HG03095 (cell line): ENCODE measurements around the gene DAB1.

Experiments
- ATAC-seq: cut with Tn5 transposase; IDR thresholded peaks from one replicate; pipeline ENCODE4 v1.9.1; 2021; ENCODE audit warnings: moderate library complexity; ENCODE audit not compliant: unreplicated experiment

The DAB1 gene

DNA sequence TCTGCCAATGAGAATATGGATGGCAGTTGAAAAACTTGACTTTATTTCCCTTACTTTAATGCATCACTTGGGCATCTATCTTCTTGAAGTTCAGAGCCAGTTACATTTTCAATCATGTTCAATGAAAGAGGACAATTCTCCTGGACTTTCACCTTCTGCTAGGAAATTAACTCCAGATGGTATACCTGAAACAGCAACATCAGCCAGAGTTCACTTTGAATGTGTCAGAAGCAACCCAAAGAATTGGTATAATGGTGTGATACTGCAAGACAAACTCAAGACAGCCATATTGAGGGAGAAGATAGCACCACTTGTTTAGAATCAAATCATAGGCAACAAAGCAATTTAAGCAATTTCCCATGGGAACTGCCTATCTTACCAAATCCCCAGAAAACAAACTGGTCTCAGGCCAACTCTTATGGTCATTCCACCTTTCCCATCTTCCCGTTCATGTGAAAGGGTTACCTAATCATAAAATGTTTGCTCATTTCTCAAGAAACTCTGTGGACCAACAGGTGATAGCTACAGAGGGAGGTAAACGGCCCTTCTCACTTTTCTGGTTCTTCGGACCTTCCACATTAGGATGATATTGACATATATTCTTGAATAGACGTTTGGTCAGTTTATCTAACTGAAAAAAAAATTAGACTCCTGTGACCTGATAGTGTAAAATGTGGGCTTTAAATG lies 428.3 kb downstream of the DAB1 start:
- ATAC-seq, result no peak

DNA sequence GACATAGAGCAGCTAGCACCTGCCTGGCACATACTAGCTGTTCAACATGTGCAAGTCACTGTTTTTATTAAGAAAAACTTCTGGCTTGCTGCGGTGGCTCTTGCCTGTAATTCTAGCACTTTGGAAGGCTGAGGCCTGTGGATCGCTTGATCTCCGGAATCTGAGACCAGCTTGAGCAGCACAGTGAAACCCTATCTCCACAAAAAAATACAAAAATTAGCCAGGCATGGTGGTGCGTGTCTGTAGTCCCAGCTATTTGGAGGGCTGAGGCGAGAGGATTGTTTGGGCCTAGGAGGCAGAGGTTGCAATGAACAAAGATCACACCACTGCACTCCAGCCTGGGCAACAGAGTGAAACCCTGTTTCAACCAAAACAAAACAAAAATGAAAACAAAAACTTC lies 430.4 kb downstream of the DAB1 start:
- no peak for ATAC-seq

DNA sequence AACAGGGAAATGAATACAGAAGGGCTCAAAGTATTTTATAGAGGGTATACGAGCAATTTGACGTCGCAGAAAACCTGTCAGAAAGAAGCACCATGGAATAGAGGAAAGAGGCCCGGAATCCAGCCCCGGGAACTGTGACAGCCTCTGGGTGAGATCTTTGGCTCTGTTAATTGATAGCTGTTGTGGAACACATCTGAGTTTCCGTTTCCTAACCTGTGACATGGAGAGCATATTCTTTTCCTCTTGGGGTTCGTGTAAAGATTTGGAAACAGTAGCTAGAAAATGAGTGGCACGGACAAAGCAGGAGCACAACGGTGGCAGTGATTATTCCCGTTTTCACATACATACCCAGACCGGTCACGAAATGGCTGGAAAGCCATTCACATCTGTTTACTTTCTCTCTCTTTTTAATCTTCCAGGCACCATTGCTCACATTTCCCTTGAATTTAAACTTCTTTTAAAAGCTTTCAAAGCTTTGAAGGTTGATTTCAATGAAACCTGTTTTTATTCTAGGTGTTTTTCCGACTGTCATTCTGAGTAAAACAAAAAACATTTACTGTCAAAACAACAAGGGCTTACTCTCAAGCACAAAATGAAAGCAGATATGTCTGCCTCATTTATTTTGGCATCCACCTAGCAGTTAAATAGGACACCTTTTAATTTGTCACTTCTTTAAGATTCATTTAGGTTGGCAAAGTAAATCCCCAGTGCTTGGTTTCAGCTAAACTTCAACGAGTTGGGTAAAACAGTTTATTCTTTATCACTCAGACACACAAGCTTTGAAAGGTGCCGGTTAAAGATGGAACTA lies 431.3 kb downstream of the DAB1 start:
- no peak for ATAC-seq

DNA sequence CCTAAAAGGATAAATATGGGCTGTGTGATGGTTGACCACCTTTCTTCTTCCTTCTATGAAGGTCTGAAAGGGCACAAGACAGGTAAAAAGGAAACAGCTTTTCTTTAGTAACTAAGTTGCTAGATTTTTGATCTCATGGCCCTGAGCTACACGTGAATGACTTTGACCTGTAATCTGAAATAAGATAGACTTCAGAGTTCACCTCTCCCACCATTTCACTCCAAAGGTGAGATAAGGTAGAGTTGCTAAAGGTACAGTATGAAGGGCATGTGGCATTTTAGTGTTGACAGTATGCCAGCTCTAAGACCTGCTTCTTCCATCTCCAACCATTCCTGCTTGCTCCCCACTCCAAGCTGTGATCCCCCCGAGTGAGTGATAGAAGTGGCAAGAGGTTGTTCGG lies 432.3 kb downstream of the DAB1 start:
- no peak for ATAC-seq

DNA sequence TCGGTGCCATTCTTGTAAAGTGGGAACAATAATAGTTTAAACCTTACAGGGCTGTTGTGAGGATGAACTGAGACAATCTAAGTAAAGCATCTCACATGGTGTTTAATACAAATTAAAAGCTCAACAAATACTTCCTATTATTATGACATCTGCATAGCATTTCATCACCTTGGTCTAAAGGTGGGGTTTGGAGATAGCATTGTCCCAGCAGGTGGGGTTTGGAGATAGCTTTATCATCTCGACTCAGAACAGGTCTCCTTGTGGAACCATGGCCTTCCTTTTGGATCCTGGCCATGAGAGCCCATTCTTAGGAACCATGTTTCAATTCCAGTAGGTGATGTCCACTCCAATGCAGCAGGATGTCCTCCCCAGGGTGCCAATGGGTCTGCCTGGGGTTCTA lies 437.5 kb downstream of the DAB1 start:
- ATAC-seq, result no peak

DNA sequence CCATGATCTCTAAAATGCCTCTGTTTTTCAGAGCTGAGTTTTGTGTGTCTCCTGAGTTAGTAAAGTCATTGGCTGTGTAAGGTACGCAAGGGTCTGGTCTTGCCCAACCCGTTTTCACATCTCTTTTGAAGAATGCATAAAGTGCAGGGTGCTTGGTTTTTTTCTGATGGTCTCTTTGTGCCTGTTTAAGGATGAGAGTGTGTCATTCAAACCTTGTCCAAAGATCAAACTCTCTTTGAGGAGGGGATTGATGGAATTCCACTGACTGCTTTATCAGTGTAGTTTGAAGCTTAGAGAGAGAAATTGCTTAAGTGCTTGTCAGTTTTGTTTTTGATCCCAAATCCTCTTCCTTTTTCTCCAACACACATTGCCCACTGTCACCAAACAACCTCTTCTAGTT lies 438.0 kb downstream of the DAB1 start:
- no peak for ATAC-seq

DNA sequence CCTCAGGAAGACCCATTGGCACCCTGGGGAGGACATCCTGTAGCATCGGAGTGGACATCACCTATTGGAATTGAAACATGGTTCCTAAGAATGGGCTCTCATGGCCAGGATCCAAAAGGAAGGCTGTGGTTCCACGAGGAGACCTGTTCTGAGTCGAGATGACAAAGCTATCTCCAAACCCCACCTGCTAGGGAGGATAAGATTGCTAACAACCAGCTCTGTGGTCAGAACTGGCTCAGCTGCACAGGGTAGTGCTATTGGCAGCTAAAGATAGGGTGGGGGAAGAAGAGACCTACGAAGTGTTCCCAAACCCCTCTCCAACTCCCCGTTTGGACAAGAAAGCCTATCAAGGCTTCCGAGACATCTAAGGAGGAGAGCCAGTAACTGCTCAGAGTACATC lies 440.4 kb downstream of the DAB1 start:
- no peak for ATAC-seq

DNA sequence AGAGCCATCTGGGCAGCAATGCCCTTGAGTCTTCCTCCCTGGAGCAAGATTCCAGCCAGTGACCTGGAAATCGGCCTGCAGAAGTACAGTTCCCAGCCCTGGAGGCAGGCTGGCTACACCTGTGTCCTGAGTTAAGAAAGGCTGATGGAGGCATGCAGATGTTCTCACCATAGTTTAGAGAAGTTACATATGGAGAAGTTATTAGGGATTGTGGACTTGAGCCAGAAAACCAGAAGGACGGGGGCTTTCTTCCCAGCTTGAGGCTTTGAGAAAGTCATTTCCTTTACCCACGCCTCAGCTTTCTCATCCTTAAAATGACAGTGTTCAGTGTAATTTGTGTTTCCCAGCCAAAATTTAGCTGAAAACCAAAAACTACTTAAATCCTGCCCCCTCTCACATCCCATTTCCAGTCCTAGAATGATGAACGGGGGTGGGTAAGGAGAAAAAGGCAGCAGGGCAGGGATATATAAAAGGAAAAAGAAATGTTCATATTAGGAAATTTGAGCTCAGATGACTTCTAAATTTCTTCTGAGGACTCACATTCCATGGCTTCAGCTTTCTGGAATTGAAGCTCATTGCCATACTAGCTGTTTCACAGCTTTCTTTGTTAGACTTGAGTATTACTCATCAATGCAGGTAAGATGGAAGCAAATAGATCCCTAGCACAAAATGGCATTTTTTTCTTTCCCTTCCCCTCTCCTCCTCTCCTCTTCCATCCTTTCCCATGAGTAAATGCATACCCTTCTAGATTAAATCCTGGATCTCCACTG lies 443.7 kb downstream of the DAB1 start:
- ATAC-seq, result no peak

DNA sequence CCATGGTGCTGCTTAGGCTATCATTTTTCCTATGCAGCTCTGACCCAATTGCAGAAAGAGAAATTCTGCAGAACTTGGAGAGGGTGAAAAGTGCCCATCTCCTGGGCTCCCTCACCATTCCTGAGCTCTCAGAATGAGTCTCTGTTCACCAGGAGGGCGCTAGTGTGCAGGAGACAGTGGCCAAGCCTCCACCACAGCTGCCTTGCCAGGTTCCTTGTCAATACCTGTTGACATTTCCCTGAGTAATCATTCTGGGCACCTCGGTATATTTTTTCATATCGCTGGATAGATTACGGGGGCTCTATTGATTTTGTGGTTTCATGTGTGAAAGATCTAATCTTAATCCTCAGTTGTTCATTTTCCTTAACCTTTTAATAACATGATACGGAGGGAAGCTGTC lies 445.0 kb downstream of the DAB1 start:
- ATAC-seq, result no peak

DNA sequence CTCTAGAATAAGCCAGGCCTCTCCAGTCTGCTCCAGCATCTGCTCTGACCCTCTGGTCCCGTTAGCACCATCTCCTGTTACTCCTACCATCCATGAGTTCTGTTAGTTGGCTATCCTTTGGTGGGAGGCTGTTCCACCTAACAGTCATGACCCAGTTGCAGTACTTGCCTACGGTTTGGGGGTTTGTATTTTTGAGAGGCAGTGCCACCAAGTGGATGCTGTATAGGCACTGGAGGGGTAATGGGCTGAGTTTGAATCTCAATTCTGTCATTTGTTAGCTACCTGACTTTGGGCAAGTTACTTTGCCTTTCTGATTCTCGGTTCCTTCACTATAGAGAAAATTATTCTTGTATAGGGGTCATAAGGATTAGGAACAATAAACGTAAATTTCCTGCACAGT lies 445.9 kb downstream of the DAB1 start:
- ATAC-seq, result no peak

DNA sequence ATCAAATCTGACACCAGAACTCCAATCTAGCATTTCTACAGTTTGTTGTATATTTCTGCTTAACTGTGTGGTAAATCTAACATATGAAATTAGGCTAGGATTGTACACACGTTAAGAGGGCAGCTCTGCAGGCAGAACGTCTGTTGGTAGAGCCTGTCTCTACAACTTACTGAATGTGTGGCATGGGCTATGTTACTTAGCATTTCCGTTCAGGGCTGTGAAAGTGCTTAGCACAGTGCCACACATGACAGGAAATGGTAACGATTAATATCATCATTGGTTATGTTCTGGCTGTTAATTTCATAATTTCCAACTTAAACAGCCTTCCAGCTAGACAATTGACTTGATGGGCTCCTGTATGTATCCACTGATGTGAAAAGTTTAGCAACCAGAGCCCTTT lies 448.4 kb downstream of the DAB1 start:
- no peak for ATAC-seq

DNA sequence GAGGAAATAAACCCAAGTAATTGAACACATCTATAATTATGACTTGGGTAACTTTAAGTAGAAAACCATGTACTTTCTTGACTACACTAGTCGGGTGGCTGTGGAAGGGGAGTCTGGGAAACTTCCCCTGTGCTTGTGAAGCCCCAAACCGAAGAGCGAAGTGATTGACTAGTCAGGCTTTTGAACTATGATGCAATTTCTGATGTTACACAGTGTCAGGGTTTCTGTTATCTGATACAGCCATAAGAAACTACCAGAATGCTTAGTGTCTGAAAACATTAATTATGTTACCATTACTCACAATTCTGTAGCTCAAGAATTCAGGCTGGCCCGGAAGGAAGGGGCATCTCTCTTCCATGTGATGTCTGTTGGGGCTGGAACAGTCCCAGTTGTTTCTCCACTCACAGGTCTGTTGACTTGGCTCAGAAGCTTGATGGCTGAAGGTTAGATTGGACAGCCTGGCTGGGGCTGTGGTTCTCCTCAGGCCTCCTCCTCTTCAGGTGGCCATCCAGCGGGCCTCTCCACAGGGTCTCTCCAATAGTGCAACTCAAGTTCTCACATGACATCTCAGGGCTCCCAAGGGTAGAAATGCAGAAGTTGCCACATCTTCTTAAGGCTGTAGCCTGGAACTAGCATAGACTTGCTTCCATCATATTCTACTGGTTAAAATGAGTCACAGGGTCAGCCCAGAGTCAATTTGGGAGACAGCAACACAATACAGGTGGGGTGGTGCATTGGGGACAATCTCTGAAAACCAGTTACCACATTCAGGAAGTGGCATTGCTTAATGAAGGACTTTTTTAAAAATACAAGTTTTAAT lies 449.7 kb downstream of the DAB1 start:
- ATAC-seq, result no peak

DNA sequence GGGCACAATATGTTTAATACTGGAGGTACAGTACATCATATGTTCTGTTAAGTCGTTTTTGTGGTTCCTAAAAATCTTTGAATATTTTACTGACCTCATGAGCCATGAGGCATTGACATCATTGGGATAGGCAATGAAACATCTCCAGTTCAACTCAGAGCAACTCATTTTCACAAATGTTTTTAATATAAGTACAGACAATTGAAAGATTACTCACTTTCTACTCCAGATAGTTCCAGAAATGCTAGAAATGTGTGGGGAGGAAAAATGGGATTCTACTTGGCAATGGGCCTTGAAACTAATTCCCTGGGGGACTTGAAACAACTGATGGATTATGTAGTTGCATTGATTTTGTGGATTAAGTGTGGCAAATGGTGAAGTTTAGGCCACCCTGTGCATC lies 450.9 kb downstream of the DAB1 start:
- ATAC-seq, result no peak

DNA sequence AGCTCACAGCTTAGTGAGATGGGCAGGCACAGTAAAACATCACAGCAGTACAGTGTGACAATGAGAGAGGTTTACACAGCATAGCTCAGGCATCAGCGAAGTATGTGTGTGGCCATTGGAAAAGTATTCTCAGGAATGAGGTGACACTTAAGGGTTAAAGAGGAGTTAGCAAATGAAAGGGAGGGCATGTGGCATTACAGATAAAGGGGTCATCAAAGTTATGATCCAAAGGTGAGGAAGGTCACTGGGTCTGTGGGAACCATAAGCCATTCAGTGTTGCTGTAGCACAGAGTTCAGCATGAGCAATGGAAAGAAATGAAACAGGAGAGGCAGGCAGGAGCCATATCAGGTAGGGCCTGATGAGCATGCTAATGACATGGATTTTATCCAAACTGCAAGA lies 453.6 kb downstream of the DAB1 start:
- no peak for ATAC-seq

DNA sequence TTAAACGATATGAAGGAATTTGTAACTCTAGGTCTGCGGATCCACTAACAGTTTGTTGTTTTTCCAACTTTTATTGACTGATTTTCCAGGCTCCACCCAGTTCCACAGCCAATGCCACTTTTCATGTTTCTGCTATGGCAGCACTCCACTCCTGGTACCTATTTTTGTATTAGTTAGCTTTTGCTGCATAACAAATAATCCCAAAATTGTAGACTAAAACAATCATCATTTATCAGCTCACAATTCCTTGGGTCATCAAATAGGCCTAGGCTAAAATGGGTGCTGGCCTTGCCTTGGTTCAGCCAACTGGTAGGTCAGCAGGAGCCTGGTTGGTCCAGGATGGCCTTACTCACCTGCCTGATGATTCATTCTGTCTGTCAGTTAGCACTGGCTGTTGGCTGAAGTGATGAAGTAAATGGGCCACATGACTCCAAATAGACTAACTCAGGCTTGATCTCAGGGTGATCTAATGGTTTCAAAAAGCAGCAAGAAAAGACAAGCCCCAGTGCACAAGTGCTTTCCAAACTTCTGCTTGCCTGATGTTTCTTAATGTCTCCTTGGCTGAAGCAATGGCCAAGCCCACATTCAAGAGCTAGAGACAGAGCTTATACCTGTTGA lies 454.9 kb downstream of the DAB1 start:
- no peak for ATAC-seq

DNA sequence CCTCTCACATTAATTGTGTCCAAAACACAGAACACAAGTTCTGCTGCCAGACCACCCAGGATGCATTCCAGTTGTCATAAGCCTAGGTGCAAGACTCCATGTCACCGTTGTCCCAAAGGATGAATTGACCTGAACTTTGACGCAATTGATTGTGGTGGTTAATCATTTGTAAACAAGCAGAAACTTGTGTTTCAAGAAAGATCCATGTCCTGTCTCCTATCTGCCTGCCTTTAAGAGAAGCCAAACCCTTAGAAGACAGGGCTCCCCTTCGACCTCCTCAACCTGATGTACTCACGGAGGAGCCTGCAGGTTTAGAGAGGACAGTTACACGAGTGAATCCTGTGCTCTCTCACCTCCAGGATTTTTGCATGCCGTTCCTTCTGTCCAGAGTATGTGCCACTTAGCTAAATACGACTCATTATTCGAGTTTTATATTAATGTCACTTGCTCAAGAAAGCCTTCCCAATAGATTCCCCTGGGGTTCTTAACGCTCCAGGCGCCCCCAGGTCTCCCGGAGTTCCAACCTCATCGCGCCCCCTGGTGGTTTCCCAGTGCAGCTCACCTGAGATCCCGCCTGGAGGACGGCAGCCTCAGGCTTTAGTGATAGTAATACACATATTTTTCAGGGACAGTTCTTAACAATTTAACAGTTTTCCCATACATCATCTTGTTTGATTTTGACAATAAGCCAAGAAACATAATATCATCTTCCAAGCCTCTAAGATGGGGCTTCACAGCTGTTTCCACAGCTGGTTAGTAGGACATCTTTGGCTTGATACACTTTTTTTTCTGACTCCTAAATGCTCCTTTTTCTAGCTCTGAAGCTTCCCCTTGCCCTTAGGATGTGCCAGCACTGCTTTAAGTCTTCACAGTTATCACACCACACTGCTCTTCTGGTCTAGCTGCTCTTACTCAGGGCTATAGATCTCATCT lies 455.7 kb downstream of the DAB1 start:
- no peak for ATAC-seq

DNA sequence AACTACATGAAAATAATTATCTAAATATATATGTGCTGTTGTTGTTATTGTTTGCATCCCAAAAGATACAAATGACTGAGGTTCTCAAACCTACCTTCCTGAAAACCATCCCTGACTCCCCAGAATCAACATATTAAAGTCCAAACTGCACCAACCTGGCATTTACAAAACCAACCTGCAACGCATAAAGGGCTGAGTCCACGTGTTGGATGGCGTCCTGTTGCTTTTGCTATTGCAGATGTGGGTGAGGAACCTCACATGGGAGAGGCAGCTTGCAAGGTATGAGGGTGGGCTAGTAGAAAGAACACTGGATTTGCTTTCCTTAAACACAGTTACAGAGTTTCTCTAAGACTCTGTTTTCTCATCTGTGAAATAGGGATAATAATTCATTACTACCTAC lies 456.5 kb downstream of the DAB1 start:
- ATAC-seq, result no peak

DNA sequence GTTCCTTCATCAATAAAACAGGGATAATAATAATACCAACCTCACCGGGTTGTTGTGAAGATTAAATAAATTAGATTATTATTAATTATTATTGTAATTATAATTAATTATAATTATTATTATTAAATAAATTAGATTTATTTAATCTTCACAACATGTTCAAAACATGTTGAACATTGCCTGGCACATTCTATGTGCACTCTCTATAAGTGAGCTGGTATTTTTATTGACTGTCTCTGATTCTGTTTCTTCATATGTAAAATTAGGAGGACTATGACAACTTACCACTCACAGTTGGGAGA lies 457.2 kb downstream of the DAB1 start:
- ATAC-seq, result no peak

DNA sequence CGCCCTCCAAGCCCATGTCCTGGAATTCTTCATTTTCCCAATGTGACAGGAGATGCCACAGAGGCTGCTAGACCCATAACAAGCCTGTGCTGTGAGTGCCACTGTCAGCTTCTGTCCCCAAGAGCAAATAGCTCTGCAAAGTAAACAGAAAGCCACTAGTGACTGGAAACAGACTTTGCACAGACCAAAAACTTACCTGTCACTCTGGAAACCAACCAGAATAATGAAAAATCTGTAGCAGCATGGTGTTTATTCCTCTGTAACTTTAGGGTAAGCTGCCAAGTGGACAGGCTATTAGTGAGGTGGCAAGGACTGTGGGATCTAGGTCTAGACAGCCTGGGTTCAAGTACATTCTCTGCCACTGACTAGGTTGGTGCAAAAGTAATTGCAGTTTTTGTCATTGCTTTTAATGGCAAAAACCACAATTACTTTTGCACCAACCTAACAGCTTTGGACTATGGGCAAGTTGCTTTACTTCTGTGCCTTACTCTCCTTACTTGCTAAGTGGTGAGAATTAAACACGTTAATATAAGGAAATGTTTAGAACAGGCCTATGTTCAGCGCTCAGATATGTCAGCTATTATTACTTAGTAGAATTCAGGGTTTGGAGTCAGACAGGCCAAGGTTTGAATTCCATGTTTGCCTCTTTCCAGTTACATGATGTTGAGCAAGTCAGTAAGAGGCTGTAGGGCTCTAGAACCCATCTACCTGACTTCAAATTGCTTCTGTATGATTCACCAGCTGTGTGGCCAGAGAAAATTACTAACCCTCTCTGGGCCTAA lies 457.8 kb downstream of the DAB1 start, which contains the start of gene C8B:
Gene C8B, minus strand, starts transcription at position 100 of the 782 bp plus-strand sequence. Its CDS starts 67 bp downstream, at position 33.
- no peak for ATAC-seq
